ENCODE results near the gene NLE1. TPM values are rescaled to one million over a fixed set of nuclear protein-coding genes. Genes with fewer than 3 reads are reported as not detected.
"Not testable (repeated sequence)": the region's sequence is repeated elsewhere in the genome, so short reads cannot be mapped to it uniquely, and the experiment has no call there.

The NLE1 gene
- total RNA-seq, 2 experiments from 2014 or later = 30.3 to 34.1 TPM

GRCh38 chr17:35185849-35186248 lies 43.7 kb upstream of the NLE1 start:
- DNase-seq (ENCODE audit: low spot score) = no peak
- Histone ChIP-seq H3K27ac (ENCODE audit: low read depth, low read length, poor library complexity, severe bottlenecking) (no peak overlapping the region), H3K4me2 (ENCODE audit: low read length) (no peak overlapping the region), H2AFZ (ENCODE audit: low read length) (no peak overlapping the region), H3K9me2 (ENCODE audit: insufficient read depth, low read length) (no peaks in the 10 kb centered on the region), H3K36me3 (ENCODE audit: insufficient read depth, low read length) (no peaks in the 10 kb centered on the region), H3K4me1 (ENCODE audit: insufficient read depth, low read length, poor library complexity, severe bottlenecking) (no peaks in the 10 kb centered on the region), H3K79me2 (ENCODE audit: insufficient read depth, low read depth, low read length) (no peaks in the 10 kb centered on the region), H3K9me3 (ENCODE audit: low read length) (no peaks in the 10 kb centered on the region), H3K4me3 (ENCODE audit: low read depth, low read length, poor library complexity, severe bottlenecking) (no peak overlapping the region), H4K20me1 (ENCODE audit: insufficient read depth, low read length) (no peaks in the 10 kb centered on the region)
- ChIA-PET CTCF (ENCODE audit: unreplicated experiment) (no interaction called here), POLR2A (no interaction called here)
- no peak for TF ChIP-seq EZH2phosphoT487 (IDR thresholded peaks at IDR 0.05; ENCODE audit: borderline replicate concordance, low read depth, low read length)
- TF ChIP-seq CTCF (conservative IDR thresholded peaks at IDR 0.05; ENCODE audit: low read length) = no peak
- no TSS peak for BruUV-seq (replicated peaks)
- intact Hi-C loops (cut with micrococcal nuclease; ENCODE audit: unreplicated experiment) = no loop called here

GRCh38 chr17:35184274-35184673 lies 42.2 kb upstream of the NLE1 start:
- no peak for DNase-seq (ENCODE audit: low spot score)
- BruUV-seq (replicated peaks) = no TSS peak
- intact Hi-C loops (cut with micrococcal nuclease; ENCODE audit: unreplicated experiment) = no loop called here
- Histone ChIP-seq H3K79me2 (ENCODE audit: insufficient read depth, low read depth, low read length) (no peaks in the 10 kb centered on the region), H3K9me3 (ENCODE audit: low read length) (no peaks in the 10 kb centered on the region), H3K4me2 (ENCODE audit: low read length) (no peak overlapping the region), H3K4me1 (ENCODE audit: insufficient read depth, low read length, poor library complexity, severe bottlenecking) (no peaks in the 10 kb centered on the region), H3K9me2 (ENCODE audit: insufficient read depth, low read length) (no peaks in the 10 kb centered on the region), H3K36me3 (ENCODE audit: insufficient read depth, low read length) (no peaks in the 10 kb centered on the region), H2AFZ (ENCODE audit: low read length) (no peak overlapping the region), H3K4me3 (ENCODE audit: low read depth, low read length, poor library complexity, severe bottlenecking) (no peak overlapping the region), H3K27ac (ENCODE audit: low read depth, low read length, poor library complexity, severe bottlenecking) (no peak overlapping the region), H4K20me1 (ENCODE audit: insufficient read depth, low read length) (no peaks in the 10 kb centered on the region)
- CTCF ChIA-PET (ENCODE audit: unreplicated experiment) = no interaction called here
- no peak for TF ChIP-seq CTCF (conservative IDR thresholded peaks at IDR 0.05; ENCODE audit: low read length)
- no peak for TF ChIP-seq EZH2phosphoT487 (IDR thresholded peaks at IDR 0.05; ENCODE audit: borderline replicate concordance, low read depth, low read length)
- POLR2A ChIA-PET = interaction anchor here (0.6 to 1.0 kb wide), 3 partner anchors 39 to 966 kb away, joined by 3 to 5 read pairs (median 4); no protein-coding TSS in a partner anchor

- Histone ChIP-seq H4K20me1 (ENCODE audit: insufficient read depth, low read length) (no peaks in the 10 kb centered on the region), H2AFZ (ENCODE audit: low read length) (no peak overlapping the region), H3K27ac (ENCODE audit: low read depth, low read length, poor library complexity, severe bottlenecking) (no peak overlapping the region), H3K79me2 (ENCODE audit: insufficient read depth, low read depth, low read length) (no peaks in the 10 kb centered on the region), H3K4me2 (ENCODE audit: low read length) (no peak overlapping the region), H3K4me1 (ENCODE audit: insufficient read depth, low read length, poor library complexity, severe bottlenecking) (no peaks in the 10 kb centered on the region), H3K4me3 (ENCODE audit: low read depth, low read length, poor library complexity, severe bottlenecking) (no peak overlapping the region), H3K9me2 (ENCODE audit: insufficient read depth, low read length) (no peaks in the 10 kb centered on the region), H3K36me3 (ENCODE audit: insufficient read depth, low read length) (no peaks in the 10 kb centered on the region), H3K9me3 (ENCODE audit: low read length) (no peaks in the 10 kb centered on the region)
- no TSS peak for BruUV-seq (replicated peaks)
- DNase-seq (ENCODE audit: low spot score) = no peak
- POLR2A ChIA-PET = no interaction called here
- TF ChIP-seq CTCF (conservative IDR thresholded peaks at IDR 0.05; ENCODE audit: low read length) (no peak), EZH2phosphoT487 (IDR thresholded peaks at IDR 0.05; ENCODE audit: borderline replicate concordance, low read depth, low read length) (no peak)
- CTCF ChIA-PET (ENCODE audit: unreplicated experiment) = no interaction called here
- intact Hi-C loops (cut with micrococcal nuclease; ENCODE audit: unreplicated experiment) = no loop called here
Observed at GRCh38 chr17:35183332-35183731, 41.2 kb upstream of the NLE1 start.

GRCh38 chr17:35179379-35179778 lies 37.3 kb upstream of the NLE1 start:
- H3K4me3 ChIP-seq (ENCODE audit: low read depth, low read length, poor library complexity, severe bottlenecking); CTCF ChIA-PET (ENCODE audit: unreplicated experiment); H3K4me2 ChIP-seq (ENCODE audit: low read length); H3K4me1 ChIP-seq (ENCODE audit: insufficient read depth, low read length, poor library complexity, severe bottlenecking); H3K9me2 ChIP-seq (ENCODE audit: insufficient read depth, low read length); H3K79me2 ChIP-seq (ENCODE audit: insufficient read depth, low read depth, low read length); H3K36me3 ChIP-seq (ENCODE audit: insufficient read depth, low read length); DNase-seq (ENCODE audit: low spot score); H3K9me3 ChIP-seq (ENCODE audit: low read length); BruUV-seq (replicated peaks); H2AFZ ChIP-seq (ENCODE audit: low read length); POLR2A ChIA-PET; H3K27ac ChIP-seq (ENCODE audit: low read depth, low read length, poor library complexity, severe bottlenecking); H4K20me1 ChIP-seq (ENCODE audit: insufficient read depth, low read length): not testable (repeated sequence)
- intact Hi-C loops (cut with micrococcal nuclease; ENCODE audit: unreplicated experiment) = loop anchor here (10.0 kb wide), 1 partner anchor 355 kb away; the partner anchor contains the start of gene SLFN12L

Data from OCI-LY7 (cell line).